ENCODE measurements around the gene CNIH4. TPM values are rescaled to one million over a fixed set of nuclear protein-coding genes. Genes with fewer than 3 reads are reported as not detected.

CNIH4 gene
- polyA plus RNA-seq, 2 of the 4 experiments (the other 2 are of a cell fraction), result 102 to 104 TPM

GRCh38 chr1:224333309-224333926, 23.3 kb upstream of the CNIH4 start:
- WGBS (ENCODE audit: missing lambda C conversion rate), result under 1% methylated on average over 3 of the region's 3 CpGs
- DNase-seq (ENCODE audit: low read depth in 1 of 2, low spot score in 1 of 2), result peak in 1 of 2 experiments; percentile 71
- Histone ChIP-seq H3K9me3 (no peaks in the 10 kb centered on the region), H3K4me3 (no peak overlapping the region), H3K27ac (no peak overlapping the region), H3K4me2 (peak overlapping the region; percentile 8; the same call in 1 of the 3 replicates), H3K4me1 (peaks cover 11% of the 10 kb centered on the region)
- peak; percentile 46 to 63; a peak in 5 of 6 replicates for ATAC-seq
- TF ChIP-seq, protein P1, sequence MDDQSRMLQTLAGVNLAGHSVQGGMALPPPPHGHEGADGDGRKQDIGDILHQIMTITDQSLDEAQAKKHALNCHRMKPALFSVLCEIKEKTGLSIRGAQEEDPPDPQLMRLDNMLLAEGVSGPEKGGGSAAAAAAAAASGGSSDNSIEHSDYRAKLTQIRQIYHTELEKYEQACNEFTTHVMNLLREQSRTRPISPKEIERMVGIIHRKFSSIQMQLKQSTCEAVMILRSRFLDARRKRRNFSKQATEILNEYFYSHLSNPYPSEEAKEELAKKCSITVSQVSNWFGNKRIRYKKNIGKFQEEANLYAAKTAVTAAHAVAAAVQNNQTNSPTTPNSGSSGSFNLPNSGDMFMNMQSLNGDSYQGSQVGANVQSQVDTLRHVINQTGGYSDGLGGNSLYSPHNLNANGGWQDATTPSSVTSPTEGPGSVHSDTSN (IDR thresholded peaks at IDR 0.05), result no peak
- TF ChIP-seq RAD21 (conservative IDR thresholded peaks at IDR 0.05 in 1 of 2, IDR thresholded peaks at IDR 0.05 in 1 of 2) (peak; percentile 81 to 87), CTCF (IDR thresholded peaks at IDR 0.05) (peak; percentile 86), POLR2A (IDR thresholded peaks at IDR 0.05; ENCODE audit: low read length) (no peak), SMC3 (IDR thresholded peaks at IDR 0.05) (peak; percentile 64), CHD2 (IDR thresholded peaks at IDR 0.05; ENCODE audit: low read length, partially characterized antibody) (no peak), REST (IDR thresholded peaks at IDR 0.05) (no peak), CEBPB (IDR thresholded peaks at IDR 0.05) (0 out of 4 replicates have a peak, but pooled peaks of 1 of the 2 experiments have one; percentile 11)
- TF ChIP-seq, protein P2, sequence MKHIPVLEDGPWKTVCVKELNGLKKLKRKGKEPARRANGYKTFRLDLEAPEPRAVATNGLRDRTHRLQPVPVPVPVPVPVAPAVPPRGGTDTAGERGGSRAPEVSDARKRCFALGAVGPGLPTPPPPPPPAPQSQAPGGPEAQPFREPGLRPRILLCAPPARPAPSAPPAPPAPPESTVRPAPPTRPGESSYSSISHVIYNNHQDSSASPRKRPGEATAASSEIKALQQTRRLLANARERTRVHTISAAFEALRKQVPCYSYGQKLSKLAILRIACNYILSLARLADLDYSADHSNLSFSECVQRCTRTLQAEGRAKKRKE (CRISPR knock-in tag; IDR thresholded peaks at IDR 0.05; ENCODE audit: low read depth), result no peak
- TF ChIP-seq, protein P3, sequence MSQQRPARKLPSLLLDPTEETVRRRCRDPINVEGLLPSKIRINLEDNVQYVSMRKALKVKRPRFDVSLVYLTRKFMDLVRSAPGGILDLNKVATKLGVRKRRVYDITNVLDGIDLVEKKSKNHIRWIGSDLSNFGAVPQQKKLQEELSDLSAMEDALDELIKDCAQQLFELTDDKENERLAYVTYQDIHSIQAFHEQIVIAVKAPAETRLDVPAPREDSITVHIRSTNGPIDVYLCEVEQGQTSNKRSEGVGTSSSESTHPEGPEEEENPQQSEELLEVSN (IDR thresholded peaks at IDR 0.05; ENCODE audit: borderline replicate concordance, low read depth), result no peak
- FAIRE-seq, result peak; percentile 13
- ChIA-PET CTCF (interaction anchor here (0.6 to 4.7 kb wide), 28 partner anchors 9 to 219 kb away, joined by 3 to 38 read pairs (median 4); partner anchors contain the start of gene FBXO28), POLR2A (interaction anchor here (0.5 kb wide), 1 partner anchor 214 kb away, joined by 4 read pairs; no protein-coding TSS in a partner anchor)

DNA sequence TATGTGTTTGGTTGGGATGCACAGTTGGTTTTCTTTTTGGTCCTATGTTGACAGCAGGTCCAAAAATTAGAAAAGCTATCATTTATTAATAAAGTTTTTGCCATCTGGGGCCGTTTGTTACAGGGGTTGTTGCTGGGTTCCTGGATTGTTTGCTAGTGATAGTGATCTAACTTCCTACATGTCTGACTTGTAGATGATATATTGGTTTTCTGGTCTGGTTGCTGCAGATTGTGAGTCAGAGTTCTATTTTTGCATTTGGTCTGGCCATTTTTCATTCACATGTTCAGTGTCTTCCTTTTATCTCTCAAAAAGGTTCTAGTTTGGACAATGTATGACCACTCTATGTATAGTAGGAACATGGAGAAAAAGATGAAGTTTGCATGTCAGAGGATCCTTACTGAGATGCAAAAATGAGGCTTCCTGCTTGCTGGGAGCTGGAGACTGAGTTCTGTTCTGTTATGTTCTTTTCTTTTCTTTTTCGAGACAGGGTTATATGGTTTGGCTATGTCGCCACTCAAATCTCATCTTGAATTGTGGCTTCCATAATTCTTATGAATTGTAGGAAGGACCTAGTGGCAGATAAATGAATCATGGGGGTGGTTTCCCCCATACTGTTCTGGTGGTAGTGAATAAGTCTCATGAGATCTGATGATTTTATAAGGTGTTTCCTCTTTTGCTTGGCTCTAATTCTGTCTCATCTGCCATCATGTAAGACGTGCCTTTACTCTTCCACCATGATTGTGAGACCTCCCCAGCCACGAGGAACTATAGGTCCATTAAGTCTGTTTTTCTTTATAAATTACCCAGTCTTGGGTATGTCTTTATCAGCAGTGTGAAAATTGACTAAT, 22.5 kb upstream of the CNIH4 start:
- FAIRE-seq, result no peak
- no peak for ATAC-seq
- H3K4me3 ChIP-seq, result no peak overlapping the region
- H3K4me1 ChIP-seq, result peaks cover 6% of the 10 kb centered on the region; the same call in 2 of the 3 replicates
- WGBS (ENCODE audit: missing lambda C conversion rate), result 29% methylated on average over 5 of the region's 5 CpGs
- DNase-seq (ENCODE audit: low read depth in 1 of 2, low spot score in 1 of 2), result no peak
- ChIA-PET CTCF (interaction anchor here (0.6 to 4.7 kb wide), 27 partner anchors 9 to 220 kb away, joined by 3 to 38 read pairs (median 4); partner anchors contain the start of gene FBXO28), POLR2A (interaction anchor here (0.5 kb wide), 1 partner anchor 215 kb away, joined by 4 read pairs; no protein-coding TSS in a partner anchor)
- no peak overlapping the region for H3K27ac ChIP-seq
- no peaks in the 10 kb centered on the region for H3K9me3 ChIP-seq
- H3K4me2 ChIP-seq, result peak overlapping the region; percentile 8; the same call in 1 of the 3 replicates
- no peak for TF ChIP-seq CBX8 (IDR thresholded peaks at IDR 0.05)
- no peak for TF ChIP-seq JUNB (IDR thresholded peaks at IDR 0.05)
- TF ChIP-seq MAFK (IDR thresholded peaks at IDR 0.05; ENCODE audit: partially characterized antibody), result no peak
- no peak for TF ChIP-seq EHF (CRISPR knock-in tag; IDR thresholded peaks at IDR 0.05)
- no peak for TF ChIP-seq ZFP36 (IDR thresholded peaks at IDR 0.05; ENCODE audit: borderline replicate concordance, partially characterized antibody)
- no peak for TF ChIP-seq EHMT2 (IDR thresholded peaks at IDR 0.05; ENCODE audit: low read depth)
- TF ChIP-seq FOSB (CRISPR knock-in tag; IDR thresholded peaks at IDR 0.05), result no peak
- TF ChIP-seq ELK1 (IDR thresholded peaks at IDR 0.05; ENCODE audit: low read depth, low read length), result no peak
- TF ChIP-seq HOXB13 (CRISPR knock-in tag; IDR thresholded peaks at IDR 0.05; ENCODE audit: low read depth), result no peak
- no peak for TF ChIP-seq RAD21 (conservative IDR thresholded peaks at IDR 0.05 in 1 of 2, IDR thresholded peaks at IDR 0.05 in 1 of 2)
- TF ChIP-seq TFCP2L1 (CRISPR knock-in tag; IDR thresholded peaks at IDR 0.05), result no peak
- no peak for TF ChIP-seq CHD4 (IDR thresholded peaks at IDR 0.05; ENCODE audit: borderline replicate concordance)
- TF ChIP-seq, protein P4, sequence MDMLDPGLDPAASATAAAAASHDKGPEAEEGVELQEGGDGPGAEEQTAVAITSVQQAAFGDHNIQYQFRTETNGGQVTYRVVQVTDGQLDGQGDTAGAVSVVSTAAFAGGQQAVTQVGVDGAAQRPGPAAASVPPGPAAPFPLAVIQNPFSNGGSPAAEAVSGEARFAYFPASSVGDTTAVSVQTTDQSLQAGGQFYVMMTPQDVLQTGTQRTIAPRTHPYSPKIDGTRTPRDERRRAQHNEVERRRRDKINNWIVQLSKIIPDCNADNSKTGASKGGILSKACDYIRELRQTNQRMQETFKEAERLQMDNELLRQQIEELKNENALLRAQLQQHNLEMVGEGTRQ (IDR thresholded peaks at IDR 0.05), result no peak
